HG03442 (cell line): Measurements from ENCODE around the gene SMIM13.
A peak's percentile ranks its signal among the peaks of the same experiment; 100 is the strongest.

Source experiments
- ATAC-seq: cut with Tn5 transposase; IDR thresholded peaks from one replicate; pipeline ENCODE4 v1.9.1; 2021; ENCODE audit warnings: mild to moderate bottlenecking, moderate library complexity; ENCODE audit not compliant: unreplicated experiment

SMIM13 gene

DNA sequence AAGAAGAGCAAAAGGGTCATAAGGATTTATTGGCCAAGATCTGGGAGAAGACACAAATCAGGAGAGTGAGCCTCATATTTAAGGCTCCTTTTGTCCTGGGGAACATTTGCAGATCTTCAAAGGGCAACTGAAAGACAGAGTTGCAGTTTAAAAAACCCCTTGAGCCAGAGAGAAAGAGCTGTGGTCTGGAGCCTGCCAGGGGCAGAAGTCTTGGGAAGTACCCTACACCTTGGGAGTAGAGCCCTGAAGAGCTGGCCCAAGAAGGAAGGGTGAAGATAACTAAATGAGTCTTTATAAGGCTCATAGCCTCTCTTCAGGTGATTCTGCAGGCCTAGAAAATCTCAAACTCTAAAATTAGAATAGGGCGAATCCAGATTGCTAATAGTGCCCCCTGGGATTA lies 57.9 kb downstream of the SMIM13 start:
- ATAC-seq: no peak

DNA sequence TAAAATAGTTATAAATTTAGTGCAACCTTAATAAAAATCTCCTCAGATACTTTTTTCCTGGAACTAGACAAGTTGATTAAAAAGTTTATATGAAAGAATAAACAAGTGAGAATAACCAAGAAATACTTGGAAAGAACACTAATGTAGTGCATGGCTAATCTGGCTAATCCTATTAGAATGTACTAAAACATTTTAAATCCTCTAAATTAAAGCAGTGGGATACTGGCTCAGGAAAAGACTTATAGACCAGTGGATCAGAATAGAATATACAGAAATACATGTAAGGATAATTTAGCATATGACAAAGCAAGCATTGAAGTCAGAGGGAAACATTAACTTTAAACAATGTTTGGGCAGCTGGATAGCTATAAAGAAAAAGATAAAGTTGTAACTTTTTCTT lies 58.9 kb downstream of the SMIM13 start:
- ATAC-seq: no peak

DNA sequence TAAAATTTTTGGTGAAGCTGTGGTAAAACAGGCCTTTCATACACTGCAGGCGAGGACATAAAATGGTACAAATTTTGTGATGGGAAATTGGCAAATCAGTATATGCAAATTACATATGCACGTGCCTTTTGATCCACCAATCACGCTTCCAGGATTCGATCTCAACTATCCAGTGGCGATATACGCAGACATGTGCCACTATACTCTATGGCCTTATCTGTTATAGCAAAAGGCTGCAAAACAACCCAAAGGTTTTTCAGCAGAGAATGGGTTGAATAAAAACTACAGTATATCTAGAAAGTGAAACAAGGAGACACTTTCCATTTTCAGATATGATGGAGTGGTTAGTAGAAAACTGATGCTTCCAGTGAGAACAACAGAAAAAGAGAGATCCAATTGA lies 59.8 kb downstream of the SMIM13 start:
- ATAC-seq: no peak

GRCh38 chr6:11155589-11155988 lies 62.0 kb downstream of the SMIM13 start:
- no peak for ATAC-seq

- ATAC-seq: no peak
Observed at GRCh38 chr6:11160199-11160598, 66.6 kb downstream of the SMIM13 start.

DNA sequence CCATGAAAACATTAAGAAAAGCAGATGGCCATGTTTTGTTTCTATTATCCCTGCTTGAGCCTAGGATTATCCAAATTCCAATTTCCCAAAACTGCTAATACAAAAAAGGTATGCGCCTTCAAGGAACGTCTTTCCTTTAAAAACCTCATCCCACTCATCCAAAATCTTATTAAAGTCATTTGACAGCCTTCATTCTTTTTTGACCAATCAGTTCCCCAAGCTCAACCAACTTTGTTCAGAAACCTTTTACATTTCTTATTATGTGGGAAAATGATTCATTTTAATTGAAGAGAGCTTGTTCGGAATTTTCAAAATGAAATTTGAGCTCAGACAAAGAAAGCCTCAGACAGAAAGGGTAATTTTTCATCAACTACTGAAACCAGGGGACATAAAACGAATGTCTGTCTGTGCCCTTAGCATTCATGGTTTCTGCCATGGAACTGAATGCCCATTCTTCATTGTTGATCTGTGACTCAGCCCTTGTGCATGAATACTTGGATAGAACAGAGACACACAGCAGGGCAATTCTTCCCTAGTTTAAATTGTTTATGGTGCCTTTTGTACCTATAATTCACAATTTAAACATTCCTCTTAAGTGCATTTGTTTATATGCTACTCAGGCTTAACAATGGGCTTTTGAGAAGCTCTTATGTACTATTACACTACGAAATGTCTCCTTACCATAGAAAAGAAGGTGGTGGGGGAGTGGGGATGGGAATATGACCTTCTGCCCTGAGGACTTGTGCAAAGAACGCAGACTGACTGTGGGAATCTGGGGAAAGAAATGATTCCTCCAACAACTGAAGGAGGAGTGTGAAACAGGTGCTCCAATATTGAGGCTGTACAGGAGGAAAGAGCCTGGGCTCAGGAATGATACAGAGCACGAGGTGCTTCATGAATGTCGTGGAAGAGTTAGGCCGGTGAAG lies 67.7 kb downstream of the SMIM13 start:
- ATAC-seq: no peak

DNA sequence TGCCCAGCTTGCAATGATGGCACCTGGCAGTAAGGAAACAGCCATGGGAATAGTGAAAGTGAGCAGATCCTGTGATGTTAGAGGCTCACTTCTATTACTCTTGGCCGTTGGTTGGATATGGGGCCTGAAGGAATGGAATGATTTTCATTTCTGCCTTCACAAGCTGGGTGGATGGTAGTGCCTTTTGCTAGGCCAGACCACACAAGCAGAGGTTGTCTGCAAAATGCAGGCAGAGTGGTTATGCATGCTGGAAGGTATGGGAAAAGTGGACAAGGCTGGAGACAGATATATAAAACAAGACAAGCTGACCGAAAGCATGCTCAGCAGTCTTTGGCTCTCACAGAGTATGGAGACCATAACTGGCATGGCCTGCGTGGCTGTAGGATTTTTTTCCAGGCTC lies 68.6 kb downstream of the SMIM13 start:
- ATAC-seq: no peak

DNA sequence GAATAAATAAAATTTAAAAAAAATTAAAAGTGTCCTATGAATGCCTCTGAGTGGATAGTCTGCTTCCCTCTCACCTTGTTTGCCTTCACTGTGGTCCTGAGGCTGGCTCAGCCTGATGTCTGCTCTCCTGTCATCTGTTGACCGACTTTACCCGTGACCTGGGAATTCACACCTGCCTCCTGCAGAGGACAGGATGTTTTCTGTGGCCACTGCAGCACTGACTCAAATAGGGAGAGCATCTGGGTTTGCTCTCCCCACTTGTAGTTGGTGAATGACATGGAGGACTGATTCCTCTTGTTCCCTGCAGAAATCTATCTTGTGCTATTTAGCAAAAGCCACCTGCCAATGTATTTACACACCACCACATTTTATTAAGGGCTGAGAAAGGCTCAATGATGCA lies 70.3 kb downstream of the SMIM13 start:
- peak; percentile 43 for ATAC-seq

DNA sequence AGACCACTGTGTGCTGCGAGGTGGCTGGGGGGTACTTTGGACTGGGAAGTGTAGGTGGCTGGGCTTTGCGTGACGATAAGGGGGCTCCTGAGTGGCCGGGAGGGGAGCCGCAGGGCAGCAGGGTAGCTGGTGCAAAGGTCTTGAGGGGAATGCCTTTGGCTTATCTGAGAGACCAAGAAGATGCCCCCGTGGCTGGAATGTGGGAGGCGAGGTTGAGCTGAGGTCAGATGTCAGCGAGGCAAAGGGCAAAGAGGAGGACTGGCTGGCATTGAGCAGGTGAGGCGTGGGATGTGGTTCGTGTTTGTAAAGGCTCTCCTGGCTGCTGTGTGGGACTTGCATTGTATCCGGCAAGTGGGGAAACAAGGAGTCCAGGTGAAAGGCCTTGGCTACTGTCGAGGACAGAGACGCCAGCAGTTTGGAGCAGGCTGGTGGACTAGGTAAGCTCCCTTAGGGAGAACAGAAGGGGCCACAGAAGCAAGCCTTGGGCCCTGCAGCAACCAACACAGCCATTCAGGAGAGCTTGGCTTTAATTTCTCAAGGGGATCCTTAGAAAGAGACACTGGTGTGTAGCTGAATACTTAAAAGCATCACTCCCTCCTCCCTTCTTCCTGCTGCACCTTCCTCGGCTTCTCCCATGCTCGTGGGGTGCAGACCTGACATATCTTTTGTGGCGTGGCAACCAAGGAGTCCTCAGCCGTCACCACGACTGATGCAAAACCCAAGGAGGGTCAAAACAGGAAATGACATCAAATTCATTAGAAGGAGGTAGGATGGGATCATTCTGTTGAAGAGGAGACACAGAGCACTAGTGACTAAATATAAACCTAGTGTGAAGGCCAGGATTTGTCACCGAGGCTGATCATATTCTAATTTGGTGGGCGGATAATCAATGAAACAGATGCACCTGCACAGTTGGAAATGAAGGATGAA lies 71.3 kb downstream of the SMIM13 start:
- no peak for ATAC-seq

GRCh38 chr6:11166948-11167347 lies 73.3 kb downstream of the SMIM13 start:
- ATAC-seq: no peak

DNA sequence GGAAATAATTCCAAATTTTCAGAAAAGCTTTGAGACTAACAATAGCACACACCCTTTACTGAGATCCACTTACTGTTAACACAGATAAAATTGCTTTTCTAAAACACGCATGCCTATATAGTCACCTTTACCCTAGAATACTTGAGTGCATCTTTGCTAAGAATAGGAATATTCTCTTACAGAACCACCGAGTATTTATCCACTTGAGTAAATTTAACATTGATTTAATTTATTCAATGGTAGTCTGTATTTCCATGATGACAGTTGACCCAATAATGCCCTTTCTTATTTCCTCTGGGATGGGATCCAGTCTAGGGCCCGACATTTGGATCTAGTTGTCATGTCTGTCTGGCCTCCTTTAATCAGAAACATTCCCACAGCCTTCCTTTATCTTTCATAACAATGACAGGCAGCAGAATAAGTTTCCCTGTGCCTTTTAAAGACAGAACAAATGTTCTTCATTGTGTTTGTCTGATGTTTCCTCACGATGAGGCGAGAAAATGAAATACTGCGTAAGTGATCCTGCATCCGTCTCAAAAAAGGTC lies 74.5 kb downstream of the SMIM13 start:
- ATAC-seq: no peak

GRCh38 chr6:11171952-11172351 lies 78.3 kb downstream of the SMIM13 start:
- ATAC-seq: no peak

DNA sequence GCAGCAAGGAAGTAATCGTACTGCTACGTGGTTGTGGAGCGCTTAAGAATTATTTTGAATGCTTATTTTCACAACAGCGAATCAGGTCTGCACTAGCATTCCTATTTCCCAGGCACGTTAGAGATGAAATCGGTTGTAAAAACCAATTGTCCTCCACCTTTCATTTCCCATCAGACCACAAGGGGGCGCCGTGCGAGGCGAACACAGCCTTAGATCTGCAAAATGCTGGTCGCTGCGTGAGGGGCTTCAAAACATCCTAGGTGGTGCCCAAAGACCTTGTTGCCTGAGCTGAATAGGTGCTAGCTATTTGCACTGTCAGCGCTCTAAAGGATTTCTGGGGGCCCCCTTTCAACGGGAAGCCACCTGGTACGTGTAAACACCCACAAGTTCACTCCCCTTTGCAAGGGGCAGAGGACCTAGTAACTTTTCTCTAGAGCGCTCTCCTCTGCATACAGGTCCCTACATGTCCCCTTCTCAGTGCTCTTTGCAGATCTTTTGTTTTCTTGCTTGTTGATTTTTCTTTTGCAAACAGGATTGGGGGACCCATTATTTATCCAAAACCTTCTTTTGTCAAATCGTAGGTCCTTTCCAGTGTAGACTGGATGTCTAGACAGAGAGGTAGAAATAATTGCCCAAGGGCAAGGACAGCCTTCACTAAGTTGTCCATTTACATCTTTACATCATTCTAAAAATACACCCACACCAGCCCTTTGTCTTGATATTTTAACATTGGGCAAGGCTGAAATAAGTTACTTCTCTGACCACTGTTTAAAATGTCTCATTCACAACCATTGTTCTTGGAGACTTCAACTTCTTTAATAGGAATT lies 79.1 kb downstream of the SMIM13 start:
- ATAC-seq: no peak

GRCh38 chr6:11174242-11174611 lies 80.6 kb downstream of the SMIM13 start:
- no peak for ATAC-seq

GRCh38 chr6:11177271-11177670 lies 83.6 kb downstream of the SMIM13 start:
- no peak for ATAC-seq

DNA sequence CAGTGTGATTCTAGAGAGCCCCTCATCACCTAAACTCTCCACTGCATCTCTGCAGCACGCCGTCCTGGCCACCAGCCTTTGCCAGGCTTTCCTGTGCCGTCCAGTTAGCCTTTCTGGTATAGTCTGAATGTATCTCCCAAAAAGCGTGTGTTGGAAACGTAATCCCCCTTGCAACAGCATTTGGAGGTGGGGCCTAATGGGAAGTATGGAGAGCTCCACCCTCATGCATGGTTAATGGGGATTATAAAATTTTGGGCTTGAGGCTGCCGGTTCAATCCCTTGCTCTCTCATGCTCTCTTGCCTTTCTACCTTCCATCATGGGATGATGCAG lies 85.4 kb downstream of the SMIM13 start:
- no peak for ATAC-seq

DNA sequence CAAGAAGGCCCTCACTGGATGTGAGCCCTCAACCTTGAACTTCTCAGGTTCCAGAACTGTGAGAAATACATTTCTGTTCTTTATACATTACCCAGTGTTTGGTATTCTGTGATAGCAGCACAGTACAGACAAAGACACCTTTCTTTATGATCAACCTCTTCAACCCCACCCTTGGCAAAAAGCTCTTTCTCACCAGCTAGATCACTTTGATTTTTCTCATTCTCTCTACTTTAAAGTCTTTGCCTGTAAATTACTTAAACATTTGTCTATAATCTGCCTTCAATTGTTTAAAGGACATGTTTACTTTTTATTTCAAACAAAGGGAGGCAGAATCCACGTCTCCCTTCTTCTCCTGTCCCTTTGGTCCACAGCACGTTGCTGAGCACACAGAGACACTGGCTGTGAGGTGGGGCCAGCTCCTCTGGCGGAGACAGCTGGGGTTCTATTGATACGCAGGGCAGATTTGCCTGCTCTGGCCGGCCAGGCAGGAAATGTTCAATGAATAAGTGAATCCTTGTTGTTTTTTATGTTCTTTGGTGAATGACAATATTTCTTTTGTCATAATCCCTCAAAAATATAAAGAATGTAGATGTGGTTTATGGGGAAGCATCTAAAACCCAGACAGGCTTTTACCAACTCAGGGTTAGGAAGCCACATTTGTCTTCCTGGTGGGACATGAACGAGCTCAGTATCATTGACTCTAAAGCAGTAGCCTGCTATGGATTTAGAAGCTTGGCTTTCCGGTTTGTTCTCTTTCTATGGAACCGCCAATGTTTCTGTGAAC lies 86.0 kb downstream of the SMIM13 start:
- ATAC-seq: no peak

GRCh38 chr6:11181478-11182136 lies 88.0 kb downstream of the SMIM13 start:
- ATAC-seq: no peak

DNA sequence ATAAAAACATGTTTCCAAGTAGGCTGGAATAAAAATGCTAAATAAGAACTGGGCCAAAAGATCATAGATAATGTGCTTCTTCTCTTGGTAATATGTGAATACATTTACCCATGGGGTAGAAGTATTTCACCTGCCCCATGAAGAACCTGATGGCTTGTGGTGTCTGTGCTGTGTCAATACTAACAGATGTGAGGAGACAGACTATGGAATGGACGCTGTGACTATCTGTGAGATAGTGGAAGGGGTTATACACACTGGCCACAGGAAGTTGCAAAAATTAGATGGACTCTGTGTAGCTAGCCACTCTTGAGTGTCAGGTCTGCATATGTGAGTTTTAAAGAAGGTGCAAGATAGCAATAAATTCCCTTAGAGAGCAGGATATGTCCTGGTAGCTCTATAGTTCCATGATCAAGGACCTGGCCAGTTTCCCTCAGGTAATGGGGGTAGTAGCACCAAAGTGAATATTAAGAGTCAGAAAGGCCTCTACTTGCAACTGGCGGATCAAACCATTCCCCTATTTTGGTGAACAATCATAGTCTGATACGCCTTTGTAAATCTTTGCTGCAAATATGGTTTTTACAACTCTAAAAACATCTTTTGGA lies 90.2 kb downstream of the SMIM13 start:
- no peak for ATAC-seq
